ENCODE measurements around the gene UQCC2.

UQCC2 gene

GRCh38 chr6:33688451-33689147, 22.9 kb downstream of the UQCC2 start:
- DNase-seq, result no peak

GRCh38 chr6:33688006-33688405, 23.5 kb downstream of the UQCC2 start:
- DNase-seq, result no peak

GRCh38 chr6:33686981-33687975, 24.2 kb downstream of the UQCC2 start:
- DNase-seq, result no peak

GRCh38 chr6:33686225-33686924, 25.1 kb downstream of the UQCC2 start:
- DNase-seq, result no peak

GRCh38 chr6:33685411-33686224, 25.9 kb downstream of the UQCC2 start:
- no peak for DNase-seq

- no peak for DNase-seq
Measured at GRCh38 chr6:33684983-33685382, 26.5 kb downstream of the UQCC2 start.

GRCh38 chr6:33684428-33684896, 27.0 kb downstream of the UQCC2 start:
- DNase-seq, result no peak

GRCh38 chr6:33683576-33684427, 27.7 kb downstream of the UQCC2 start:
- DNase-seq, result no peak

- DNase-seq, result no peak
Measured at GRCh38 chr6:33683051-33683571, 28.4 kb downstream of the UQCC2 start.

- DNase-seq, result no peak
Measured at GRCh38 chr6:33682341-33682740, 29.2 kb downstream of the UQCC2 start.

GRCh38 chr6:33679761-33680160, 31.7 kb downstream of the UQCC2 start:
- DNase-seq, result no peak

GRCh38 chr6:33678932-33679490, 32.5 kb downstream of the UQCC2 start:
- no peak for DNase-seq

GRCh38 chr6:33678233-33678931, 33.1 kb downstream of the UQCC2 start:
- DNase-seq, result no peak

- DNase-seq, result no peak
Measured at GRCh38 chr6:33677689-33678088, 33.8 kb downstream of the UQCC2 start.

GRCh38 chr6:33677143-33677660, 34.3 kb downstream of the UQCC2 start:
- no peak for DNase-seq

- DNase-seq, result no peak
Measured at GRCh38 chr6:33676416-33677142, 34.9 kb downstream of the UQCC2 start.

GRCh38 chr6:33675968-33676367, 35.5 kb downstream of the UQCC2 start:
- DNase-seq, result no peak

- no peak for DNase-seq
Measured at GRCh38 chr6:33673851-33674250, 37.6 kb downstream of the UQCC2 start.

GRCh38 chr6:33672808-33673207, 38.7 kb downstream of the UQCC2 start:
- no peak for DNase-seq

Measured in NCI-H1436 treated with DMSO at 0.1 percent for 48 hours (cell line).